ENCODE data around the gene PRRT3. TPM values are rescaled to one million over a fixed set of nuclear protein-coding genes. Genes with fewer than 3 reads are reported as not detected.

Gene PRRT3
- total and polyA plus RNA-seq, 2 of the 4 experiments (the other 2 are of a cell fraction): 0.72 to 4.2 TPM

DNA sequence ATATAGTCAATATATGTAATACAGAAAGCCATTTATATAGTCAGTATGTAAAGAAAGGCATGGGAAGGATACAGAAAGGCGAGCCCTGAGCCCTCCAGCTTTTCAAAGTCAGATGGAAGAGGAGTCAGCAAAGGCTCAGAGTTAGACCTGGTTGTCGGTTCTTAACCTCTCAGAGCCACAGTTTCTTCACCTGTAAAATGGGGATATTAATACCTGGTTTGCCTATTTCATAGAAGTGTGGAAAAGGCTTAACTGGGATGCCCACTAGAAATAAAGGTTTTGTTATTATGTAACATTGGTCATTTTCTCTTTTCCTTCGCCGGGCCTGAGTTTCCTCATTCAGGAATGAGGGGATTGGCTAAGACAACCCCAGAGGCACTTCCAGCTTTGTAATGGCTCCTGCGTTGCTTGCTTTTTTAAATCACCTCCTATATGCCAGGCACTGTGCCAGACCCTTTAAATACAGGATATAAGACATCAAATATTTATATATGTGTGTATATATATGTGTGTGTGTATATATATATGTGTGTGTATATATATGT lies 16.2 kb downstream of the PRRT3 start:
- in situ Hi-C loops (cut with MboI; ENCODE audit: low sequenced_read_pairs): no loop called here
- Histone ChIP-seq H2BK120ac (ENCODE audit: low read depth, low read length) (no peak overlapping the region), H4K8ac (ENCODE audit: low read depth in 2 of 2, low read length in 2 of 2) (no peak overlapping the region), H2BK15ac (ENCODE audit: low read depth, low read length) (no peak overlapping the region), H3K4me3 (ENCODE audit: insufficient read depth, low read depth, low read length) (no peak overlapping the region), H3K56ac (ENCODE audit: extremely low read depth, insufficient read depth, low read length) (no peak overlapping the region), H2BK20ac (ENCODE audit: low read depth, low read length) (no peak overlapping the region), H2AK5ac (ENCODE audit: low read depth, low read length) (no peak overlapping the region), H3K9me3 (ENCODE audit: control insufficient read depth, insufficient read depth, low read length) (no peaks in the 10 kb centered on the region), H3K36me3 (ENCODE audit: control insufficient read depth, insufficient read depth, low read length) (peaks cover 3% of the 10 kb centered on the region), H3K14ac (replicated peaks; ENCODE audit: low read depth, low read length) (no peak overlapping the region), H3K27ac (ENCODE audit: insufficient read depth, low read length) (no peak overlapping the region), H4K91ac (ENCODE audit: insufficient read depth, low read depth, low read length) (no peak overlapping the region), H3K9ac (ENCODE audit: low read depth, low read length) (no peak overlapping the region), H4K20me1 (ENCODE audit: insufficient read depth, low read length) (no peaks in the 10 kb centered on the region), H2BK5ac (ENCODE audit: low read depth, low read length, poor library complexity, severe bottlenecking) (no peak overlapping the region), H3K23ac (ENCODE audit: low read depth, low read length) (no peak overlapping the region), H3K4ac (ENCODE audit: low read depth, low read length) (no peak overlapping the region), H3K18ac (ENCODE audit: low read depth, low read length) (no peak overlapping the region), H3K79me1 (ENCODE audit: low read depth in 1 of 2, low read length in 2 of 2) (peaks cover 6 to 16% of the 10 kb centered on the region in 2 experiments; a peak in 3 of 4 replicates), H4K5ac (ENCODE audit: low read depth, low read length) (no peak overlapping the region), H3K27me3 (ENCODE audit: control insufficient read depth, insufficient read depth, low read length) (no peaks in the 10 kb centered on the region), H3K9me1 (ENCODE audit: insufficient read depth, low read length) (peaks cover 6% of the 10 kb centered on the region; the same call in 1 of the 2 replicates), H2AK9ac (replicated peaks; ENCODE audit: low read depth, low read length, poor library complexity) (no peak overlapping the region), H3K4me2 (ENCODE audit: low read depth, low read length) (no peak overlapping the region), H3K4me1 (ENCODE audit: control insufficient read depth, insufficient read depth, low read length) (peaks cover 9% of the 10 kb centered on the region), H2AFZ (replicated peaks; ENCODE audit: low read length, poor library complexity) (no peak overlapping the region)
- intact Hi-C loops (cut with micrococcal nuclease): no loop called here
- TF ChIP-seq, protein P1, sequence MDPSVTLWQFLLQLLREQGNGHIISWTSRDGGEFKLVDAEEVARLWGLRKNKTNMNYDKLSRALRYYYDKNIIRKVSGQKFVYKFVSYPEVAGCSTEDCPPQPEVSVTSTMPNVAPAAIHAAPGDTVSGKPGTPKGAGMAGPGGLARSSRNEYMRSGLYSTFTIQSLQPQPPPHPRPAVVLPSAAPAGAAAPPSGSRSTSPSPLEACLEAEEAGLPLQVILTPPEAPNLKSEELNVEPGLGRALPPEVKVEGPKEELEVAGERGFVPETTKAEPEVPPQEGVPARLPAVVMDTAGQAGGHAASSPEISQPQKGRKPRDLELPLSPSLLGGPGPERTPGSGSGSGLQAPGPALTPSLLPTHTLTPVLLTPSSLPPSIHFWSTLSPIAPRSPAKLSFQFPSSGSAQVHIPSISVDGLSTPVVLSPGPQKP (IDR thresholded peaks at IDR 0.05; ENCODE audit: borderline replicate concordance, low read depth, low read length): no peak
- no peak for TF ChIP-seq CHD1 (IDR thresholded peaks at IDR 0.05; ENCODE audit: low read depth, low read length)
- no peak for TF ChIP-seq CEBPB (IDR thresholded peaks at IDR 0.05; ENCODE audit: low read depth, low read length)
- no peak for TF ChIP-seq POLR2A (IDR thresholded peaks at IDR 0.05; ENCODE audit: low read depth, low read length)
- TF ChIP-seq MAZ (IDR thresholded peaks at IDR 0.05; ENCODE audit: borderline replicate concordance, low read depth, low read length): no peak
- no peak for TF ChIP-seq RFX5 (IDR thresholded peaks at IDR 0.05; ENCODE audit: low read depth, low read length)
- TF ChIP-seq MXI1 (IDR thresholded peaks at IDR 0.05; ENCODE audit: borderline replicate concordance, low read depth, low read length): no peak
- TF ChIP-seq, protein P2, sequence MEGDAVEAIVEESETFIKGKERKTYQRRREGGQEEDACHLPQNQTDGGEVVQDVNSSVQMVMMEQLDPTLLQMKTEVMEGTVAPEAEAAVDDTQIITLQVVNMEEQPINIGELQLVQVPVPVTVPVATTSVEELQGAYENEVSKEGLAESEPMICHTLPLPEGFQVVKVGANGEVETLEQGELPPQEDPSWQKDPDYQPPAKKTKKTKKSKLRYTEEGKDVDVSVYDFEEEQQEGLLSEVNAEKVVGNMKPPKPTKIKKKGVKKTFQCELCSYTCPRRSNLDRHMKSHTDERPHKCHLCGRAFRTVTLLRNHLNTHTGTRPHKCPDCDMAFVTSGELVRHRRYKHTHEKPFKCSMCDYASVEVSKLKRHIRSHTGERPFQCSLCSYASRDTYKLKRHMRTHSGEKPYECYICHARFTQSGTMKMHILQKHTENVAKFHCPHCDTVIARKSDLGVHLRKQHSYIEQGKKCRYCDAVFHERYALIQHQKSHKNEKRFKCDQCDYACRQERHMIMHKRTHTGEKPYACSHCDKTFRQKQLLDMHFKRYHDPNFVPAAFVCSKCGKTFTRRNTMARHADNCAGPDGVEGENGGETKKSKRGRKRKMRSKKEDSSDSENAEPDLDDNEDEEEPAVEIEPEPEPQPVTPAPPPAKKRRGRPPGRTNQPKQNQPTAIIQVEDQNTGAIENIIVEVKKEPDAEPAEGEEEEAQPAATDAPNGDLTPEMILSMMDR (conservative IDR thresholded peaks at IDR 0.05; ENCODE audit: low read depth, low read length): no peak
- no peak for TF ChIP-seq NFE2L2 (IDR thresholded peaks at IDR 0.05; ENCODE audit: low read depth, low read length)
- TF ChIP-seq BHLHE40 (IDR thresholded peaks at IDR 0.05; ENCODE audit: low read depth, low read length): no peak
- TF ChIP-seq MAFK (IDR thresholded peaks at IDR 0.05; ENCODE audit: low read depth, low read length): no peak
- TF ChIP-seq, protein P3, sequence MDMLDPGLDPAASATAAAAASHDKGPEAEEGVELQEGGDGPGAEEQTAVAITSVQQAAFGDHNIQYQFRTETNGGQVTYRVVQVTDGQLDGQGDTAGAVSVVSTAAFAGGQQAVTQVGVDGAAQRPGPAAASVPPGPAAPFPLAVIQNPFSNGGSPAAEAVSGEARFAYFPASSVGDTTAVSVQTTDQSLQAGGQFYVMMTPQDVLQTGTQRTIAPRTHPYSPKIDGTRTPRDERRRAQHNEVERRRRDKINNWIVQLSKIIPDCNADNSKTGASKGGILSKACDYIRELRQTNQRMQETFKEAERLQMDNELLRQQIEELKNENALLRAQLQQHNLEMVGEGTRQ (IDR thresholded peaks at IDR 0.05; ENCODE audit: low read depth, low read length): no peak
- no peak for TF ChIP-seq SMC3 (IDR thresholded peaks at IDR 0.05; ENCODE audit: low read depth, low read length)
- no peak for TF ChIP-seq FOS (IDR thresholded peaks at IDR 0.05; ENCODE audit: low read depth, low read length)
- TF ChIP-seq RCOR1 (IDR thresholded peaks at IDR 0.05; ENCODE audit: insufficient replicate concordance, low read length): no peak
- BruUV-seq (replicated peaks): no TSS peak
- WGBS, 2 experiments (ENCODE audit: extremely low coverage in 2 of 2, insufficient read length in 1 of 2): 100% methylated on average over 1 of the region's 5 CpGs; no CpG with 5 or more reads in 1 of the 2 experiments
- ChIA-PET CTCF (interaction anchor here (1.0 kb wide), 1 partner anchor 10 kb away, joined by 3 read pairs; no protein-coding TSS in a partner anchor), POLR2A (ENCODE audit: unreplicated experiment) (no interaction called here)
- no peak for DNase-seq
- dilution Hi-C loops (cut with HindIII; ENCODE audit: low sequenced_read_pairs, unreplicated experiment): no loop called here
- no peak for ATAC-seq (ENCODE audit: low read depth)
